ENCODE results near the gene GPR3. TPM values are rescaled to one million over a fixed set of nuclear protein-coding genes. Genes with fewer than 3 reads are reported as not detected.

GPR3 gene
- total RNA-seq, 1 experiment from 2014 or later: 2.6 TPM

DNA sequence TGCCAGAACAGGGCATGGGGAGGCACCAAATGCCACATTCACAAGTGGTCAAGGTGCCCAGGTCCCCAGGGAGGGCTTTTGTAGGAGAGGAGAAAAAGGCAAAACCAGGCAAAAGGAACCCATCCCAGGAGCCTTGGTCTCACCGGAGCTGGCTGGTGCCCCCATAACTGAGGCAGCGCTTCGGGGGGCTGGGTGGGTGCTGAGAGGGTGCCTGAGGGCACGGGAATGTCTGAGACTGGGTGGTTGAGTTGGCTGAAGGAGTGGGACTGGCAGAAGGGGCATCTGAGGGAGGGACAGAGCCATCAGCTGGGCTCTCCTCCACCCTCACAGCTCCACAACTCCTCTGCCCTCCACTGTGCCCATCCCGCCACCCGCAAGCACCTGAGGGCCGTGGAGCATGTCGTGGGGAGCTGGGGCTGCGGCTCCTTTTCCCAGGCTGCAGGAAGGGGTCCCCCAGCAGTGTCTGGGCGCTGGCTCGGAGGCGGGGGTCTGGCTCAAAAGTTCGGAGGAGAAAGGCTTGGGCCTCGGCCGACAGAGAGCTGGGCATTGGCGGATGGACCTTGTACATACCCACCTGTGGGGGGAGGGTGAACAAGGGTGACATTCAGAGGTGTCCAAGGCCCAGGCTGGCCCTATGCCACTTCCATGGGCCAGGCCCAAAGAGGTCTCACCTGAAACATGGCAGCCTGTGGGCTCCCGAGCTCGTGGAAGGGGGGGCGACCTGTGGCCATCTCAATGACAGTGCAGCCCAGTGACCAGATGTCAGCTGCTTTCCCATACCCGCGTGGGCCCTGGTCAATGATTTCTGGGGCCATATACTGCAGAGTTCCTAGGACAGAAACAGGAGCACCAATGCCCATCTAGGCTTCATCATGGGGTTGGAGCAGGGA is 34.1 kb upstream of the GPR3 start:
- DNase-seq (ENCODE audit: low read depth): no peak

DNA sequence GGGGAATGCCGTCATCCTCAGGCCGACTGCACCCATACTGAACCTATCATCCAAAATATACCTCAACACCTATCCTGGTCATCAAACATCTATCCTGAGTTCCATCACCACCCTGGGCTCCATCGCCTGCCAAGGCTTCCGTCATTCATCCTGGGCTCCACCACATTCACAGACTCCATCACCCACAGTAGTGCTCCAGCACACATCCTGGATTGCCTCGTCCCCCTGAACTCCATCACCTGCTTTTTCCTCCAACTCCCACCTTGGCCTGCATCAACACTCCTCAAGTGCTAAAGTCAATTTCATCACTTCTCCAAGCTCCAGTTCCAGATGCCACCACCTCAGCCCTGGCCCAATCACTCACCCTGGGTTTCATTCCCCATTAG is 33.5 kb upstream of the GPR3 start:
- no peak for DNase-seq (ENCODE audit: low read depth)

DNA sequence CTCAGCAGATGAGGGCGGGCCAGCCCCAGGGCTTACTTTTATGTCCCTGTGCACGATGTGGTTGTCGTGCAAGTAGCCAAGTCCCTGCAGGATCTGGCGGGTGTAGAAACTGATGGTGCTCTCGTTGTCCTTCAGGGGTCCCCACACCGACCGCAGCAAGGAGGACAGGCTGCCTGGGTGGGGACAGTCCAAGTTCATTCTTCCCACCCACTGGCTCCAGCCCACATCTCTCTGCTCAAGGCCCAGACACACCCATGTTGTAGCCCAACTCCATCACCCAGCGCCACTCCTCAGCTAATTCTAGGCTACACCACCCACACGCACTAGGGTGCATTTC is 32.6 kb upstream of the GPR3 start:
- DNase-seq (ENCODE audit: low read depth): no peak

DNA sequence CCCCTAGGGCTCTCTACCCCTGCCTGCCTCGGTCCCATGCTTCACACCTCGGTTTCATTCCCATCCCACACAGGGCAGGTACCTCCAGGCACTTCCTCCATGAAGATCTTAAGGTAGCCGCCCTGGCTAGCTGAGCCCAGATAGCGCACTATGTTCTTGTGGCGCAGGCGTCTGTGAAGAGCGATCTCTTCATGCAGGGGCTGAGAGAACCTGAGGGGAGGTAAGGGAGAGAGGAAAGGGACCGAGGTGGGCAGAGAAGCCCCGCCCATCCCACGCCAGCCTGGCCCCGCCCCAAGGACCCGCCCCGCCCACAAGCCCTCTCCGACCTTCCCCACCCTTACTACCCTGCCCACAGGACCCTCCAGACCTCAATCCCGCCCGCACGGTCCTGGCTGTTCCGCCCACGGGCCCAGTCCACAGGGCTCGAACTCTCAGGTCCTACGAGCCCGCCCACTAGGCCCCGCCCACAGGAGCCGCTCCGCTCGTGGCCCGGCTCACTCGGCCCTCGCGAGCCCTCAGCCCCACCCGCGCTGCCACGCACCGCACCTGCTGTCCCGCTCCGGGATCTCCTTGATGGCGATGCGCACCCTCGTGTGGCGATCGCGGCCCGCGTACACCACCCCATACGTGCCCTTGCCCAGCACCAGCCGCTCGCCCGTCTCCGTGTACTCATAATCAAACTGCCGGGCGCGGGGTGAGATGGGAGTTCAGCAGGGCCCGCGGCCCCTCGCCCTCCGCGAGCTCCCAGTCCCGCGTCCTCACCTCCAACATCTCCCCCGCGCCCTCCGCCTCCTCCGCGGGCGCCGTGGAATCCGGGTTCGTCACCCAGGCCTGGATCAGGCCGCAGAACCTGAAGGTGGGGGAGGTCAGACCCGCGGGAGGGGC is 32.0 kb upstream of the GPR3 start:
- DNase-seq (ENCODE audit: low read depth): no peak

DNA sequence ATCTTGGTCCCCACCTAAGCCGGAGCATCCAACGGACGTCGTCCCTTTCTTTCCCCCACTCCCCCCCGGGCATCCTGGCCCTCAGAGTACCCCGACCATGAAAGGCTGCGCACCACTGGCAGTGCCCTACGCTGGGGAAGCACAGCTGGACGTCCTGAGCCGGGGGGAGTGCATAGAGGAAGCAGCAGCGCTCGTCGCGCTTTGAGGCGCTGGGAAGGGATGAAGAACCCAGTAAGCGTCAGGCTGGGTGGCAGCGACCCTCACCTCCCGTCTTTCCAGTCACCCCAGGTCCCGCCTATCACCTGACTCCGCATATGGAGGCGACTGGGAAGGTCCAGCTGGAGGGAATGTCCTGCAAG is 31.4 kb upstream of the GPR3 start:
- no peak for DNase-seq (ENCODE audit: low read depth)

DNA sequence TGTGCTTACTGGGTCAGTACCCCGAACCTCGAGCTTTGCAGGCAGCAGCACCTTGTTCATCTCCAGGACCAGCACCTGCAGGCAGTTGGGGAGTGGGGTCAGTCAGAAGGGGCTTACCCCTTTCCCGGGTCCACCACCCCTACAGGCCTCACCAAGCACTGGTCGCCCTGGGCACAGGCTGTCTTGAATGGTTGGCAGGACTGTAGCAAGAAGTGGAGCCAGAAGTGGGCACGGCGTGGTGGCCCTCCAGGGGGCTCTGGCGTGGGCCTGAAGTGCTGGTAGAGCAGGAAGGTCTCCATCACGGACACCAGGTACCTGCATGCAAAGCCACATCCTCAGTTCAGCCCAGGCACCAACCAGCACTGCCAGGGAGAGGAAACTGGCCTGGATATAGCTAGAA is 30.9 kb upstream of the GPR3 start:
- DNase-seq (ENCODE audit: low read depth): no peak

DNA sequence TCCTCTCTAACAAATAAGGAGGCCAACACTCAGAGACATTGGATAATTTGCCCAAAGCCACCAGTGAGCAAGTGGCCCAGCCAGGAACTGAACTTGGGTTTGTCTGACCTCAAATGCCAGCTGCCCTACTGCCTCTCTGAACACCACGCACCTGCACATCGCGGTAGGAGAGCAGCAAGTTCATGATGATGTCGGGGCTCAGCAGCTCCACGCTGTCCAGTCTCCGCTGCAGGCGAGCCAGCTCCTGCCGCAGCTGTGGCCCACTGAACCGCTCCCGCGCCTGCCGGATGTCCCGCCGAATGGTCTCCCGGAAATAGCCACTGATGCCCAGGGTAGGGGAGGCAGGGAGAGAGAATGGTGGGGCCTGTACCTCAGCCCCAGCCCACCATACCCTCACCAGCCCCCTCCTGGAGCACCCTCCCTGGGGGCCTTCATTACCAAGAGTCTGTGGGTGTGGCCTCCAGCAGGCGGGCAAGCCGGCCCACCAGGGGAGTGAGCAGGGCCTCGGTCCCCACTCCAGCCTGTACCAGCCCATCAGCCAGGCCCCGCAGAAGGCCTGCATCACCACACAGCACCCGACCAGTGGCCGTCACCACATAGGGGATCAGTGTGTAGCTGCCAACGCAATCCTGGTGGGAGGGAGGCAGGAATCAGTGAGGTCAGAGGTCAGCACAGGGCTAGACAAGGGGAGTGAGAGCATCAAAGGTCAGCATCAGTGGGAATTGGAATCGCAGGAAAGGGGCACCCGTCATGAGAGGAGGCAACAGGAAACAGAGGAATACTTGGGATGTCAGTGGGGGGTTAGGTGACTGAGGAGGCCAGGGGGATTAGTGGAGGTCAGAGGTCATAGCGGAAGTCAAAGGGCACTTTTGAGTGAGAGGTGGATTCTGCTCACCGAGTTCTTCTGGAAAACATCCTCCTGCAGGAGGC is 28.4 kb upstream of the GPR3 start:
- DNase-seq (ENCODE audit: low read depth): no peak

DNA sequence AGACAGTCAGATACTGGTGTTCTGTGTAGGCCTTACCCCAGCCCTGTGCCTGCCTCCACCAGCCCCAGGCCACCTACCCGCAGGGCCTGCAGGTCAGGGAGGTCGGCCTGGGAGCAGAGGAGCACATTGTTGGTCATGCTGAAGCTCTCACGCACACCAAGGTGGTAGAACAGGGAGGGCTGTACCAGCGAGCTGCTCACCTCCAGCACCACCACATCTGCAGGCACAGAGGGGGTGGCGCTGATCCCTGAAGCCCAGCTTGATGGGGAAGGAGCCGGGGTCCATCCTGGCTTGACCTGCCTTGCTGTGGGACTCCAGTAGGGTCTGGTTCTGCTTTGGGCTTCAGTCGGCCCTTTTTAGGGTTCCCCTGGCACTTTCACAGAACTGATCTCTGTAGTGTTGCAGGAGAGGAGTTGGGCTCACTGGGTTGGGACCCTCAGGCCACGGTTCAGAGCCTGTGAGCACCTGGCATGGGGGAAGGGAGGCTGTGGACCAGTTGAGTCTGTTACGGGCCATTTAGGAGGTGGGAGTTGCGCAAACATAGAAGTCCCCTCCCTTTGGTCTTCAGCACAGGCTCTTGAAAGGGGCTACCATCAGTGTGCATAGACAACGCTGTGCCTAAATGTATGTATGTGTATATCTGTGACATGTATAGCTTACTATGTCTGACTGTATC is 27.6 kb upstream of the GPR3 start:
- no peak for DNase-seq (ENCODE audit: low read depth)

DNA sequence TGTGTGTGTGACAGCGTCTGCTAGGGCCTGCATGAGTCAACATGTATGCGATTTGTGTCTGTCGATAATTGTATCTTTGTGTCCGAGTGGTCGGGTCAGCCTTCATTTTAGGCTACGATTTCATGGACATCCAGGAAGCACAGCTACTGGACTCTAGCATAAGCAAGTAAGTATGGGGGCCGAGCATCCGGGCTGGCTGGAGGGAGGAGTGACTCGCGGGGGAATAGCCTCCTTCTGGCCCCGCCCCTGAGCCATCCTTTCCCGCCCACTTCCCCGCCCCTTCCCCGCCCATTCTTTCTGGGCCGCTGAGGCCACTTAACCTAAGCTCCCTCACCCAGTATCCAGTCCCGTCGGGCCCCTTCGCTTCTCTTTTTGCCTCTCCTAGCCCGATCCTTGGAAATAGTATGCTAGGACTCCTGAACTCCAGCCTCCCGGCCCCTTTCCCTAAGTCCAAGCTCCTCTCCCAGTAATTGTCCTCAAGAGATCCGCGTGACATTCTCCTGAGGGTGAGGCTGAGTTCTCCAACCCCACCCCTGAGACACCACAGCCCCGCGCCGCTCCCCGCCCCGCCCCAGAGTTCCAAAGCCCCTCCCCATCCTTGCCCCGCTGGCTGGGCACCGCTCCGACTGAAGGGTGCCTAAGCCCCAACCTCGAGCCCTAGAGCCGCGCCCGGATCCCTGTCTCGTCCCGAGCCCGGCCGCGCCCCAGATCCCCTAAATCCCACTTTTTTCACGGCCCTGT is 26.9 kb upstream of the GPR3 start:
- peak; percentile 88 for DNase-seq (ENCODE audit: low read depth)

DNA sequence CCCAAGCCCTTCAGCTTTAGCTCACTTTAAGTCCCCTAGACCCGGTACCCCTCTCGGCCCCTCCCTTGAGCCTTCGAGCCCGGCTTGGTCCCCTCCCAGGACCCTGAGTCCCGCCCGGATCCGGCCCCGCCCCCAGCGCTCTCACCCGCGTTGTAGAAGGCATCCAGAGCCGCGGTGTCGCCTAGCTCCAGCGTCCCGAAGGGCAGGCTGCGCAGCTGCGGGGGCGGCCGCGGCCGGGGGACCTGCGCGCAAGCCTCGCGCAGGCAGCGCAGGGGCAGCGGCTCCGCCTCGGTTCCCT is 26.4 kb upstream of the GPR3 start:
- DNase-seq (ENCODE audit: low read depth): peak; percentile 83

DNA sequence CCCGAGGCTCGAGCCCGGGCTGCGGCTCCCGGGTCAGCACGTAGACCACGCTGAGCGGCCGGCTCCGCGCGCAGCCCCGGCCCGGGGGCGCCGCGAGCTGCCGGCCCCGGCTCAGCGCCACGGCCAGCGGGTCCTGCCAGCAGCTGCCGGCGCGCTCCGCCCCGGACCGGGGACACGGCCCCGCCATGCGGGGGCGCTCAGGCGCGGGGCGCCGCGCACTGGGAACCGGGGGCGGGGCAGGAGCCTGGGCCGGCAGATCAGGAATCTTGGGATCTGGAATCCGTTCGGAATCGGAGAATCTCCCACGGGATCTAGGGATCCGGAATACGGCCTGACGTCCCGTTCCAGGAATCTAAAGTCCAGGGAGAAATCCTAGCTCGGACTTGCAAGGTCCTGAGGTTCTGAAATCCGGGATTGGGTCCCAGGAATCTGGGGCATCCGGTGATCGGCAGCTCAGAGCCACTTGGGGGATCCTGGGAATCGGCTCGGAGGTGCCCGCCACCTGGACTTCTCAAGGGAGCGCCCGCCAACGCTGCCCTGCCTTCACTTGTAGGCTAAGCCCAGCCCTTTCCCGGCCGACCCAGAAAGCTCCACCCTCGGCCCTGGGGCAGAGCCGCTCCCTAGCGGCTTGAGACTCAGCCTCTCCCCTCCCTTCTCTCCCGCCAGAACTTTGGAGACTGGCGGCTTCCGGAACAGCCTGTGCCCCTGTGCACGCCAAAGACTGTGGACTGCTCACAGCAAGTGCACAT is 25.8 kb upstream of the GPR3 start, which contains the start of gene MAP3K6:
MAP3K6 (minus strand) TSS at position 551 of the 749 bp plus-strand sequence; CDS start at position 187, 364 bp downstream.
- peak; percentile 90 for DNase-seq (ENCODE audit: low read depth)

DNA sequence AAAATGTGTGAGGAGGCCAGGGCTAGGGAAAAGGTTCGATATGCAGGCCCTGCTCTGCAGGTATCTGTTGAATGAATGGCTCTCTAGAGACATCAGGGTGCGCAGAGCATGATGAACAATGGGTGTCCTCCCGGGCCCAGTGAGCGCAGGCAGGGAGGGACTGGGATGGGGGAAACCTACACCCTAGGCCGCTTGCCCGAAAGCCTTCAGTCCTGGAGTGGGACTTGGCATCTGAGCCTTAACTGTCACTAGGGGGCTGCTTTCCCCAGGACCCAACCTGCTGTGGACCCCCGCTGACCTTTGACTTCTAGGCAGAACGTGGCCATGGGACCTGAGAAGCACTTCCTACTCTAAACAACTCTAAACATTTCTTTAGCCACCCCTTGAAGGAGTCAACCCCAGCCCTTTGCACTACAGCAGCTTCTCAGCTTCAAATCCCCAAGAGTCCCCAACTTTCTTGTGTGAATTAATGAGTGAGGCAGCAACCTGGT is 25.2 kb upstream of the GPR3 start:
- DNase-seq (ENCODE audit: low read depth): no peak

DNA sequence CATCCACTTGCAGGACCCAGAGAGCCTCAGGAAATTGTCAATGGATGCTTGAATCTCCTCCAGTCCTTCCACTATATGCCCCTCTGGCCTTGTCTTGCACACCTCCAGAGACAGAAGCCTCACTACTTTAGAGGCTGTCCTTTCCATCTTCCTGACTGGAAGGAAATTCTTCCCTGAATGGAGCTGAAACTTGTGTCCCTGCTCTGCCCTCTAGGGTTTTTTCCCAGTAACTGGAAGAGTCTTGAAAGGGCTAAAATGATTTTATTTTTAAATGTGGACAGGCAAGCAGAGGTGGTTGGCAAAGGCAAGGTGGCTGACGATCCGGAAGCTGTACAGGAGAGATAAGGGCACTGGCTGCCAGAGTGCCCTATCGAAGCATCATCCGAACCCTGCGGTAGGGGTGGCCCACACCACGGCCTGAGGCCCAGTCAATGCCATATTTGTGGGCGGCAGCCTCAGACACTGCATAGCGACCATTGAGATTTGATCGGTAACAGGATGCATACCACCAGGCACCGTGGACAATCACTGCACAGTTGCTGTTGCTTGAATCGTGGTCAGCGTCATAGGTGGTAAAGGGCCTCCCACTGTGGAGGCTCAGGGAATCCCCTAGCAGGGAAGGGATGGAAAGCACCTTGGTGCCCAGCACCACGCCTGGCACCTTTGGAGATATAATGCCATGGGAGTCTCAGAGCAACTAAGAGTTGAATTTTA is 23.4 kb upstream of the GPR3 start:
- peak; percentile 44 for DNase-seq (ENCODE audit: low read depth)

DNA sequence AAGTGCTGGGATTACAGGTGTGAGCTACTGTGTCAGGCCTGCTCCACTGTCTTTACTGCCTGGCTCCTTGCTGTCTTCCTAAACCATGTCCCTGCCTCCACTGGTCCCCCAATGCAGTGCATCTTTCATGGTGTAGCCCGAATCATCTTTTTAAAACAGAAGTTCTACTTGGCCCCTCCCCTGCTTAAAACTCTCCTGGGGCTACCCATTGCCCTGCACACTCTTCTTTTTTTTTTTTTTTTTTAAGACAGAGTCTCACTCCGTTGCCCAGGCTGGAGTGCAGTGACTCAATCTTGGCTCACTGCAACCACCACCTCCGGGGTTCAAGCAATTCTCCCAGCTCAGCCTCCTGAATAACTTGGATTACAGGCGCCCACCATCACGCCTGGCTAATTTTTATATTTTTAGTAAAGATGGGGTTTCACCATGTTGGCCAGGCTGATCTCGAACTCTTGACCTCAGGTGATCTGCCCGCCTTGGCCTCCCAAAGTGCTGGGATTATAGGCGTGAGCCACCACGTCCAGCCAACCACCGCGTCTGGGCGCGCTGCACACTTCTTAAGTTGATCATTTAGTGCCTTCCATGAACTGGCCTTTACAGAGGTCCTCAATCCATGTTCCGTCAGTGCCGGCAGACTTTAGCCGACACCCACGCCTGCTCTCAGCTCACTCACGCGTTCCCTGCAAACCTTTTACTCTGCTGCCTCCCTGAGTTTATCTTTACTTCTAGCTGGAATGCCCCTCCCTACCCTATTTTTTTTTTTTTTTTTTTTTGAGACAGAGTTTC is 20.2 kb upstream of the GPR3 start:
- DNase-seq (ENCODE audit: low read depth): no peak

DNA sequence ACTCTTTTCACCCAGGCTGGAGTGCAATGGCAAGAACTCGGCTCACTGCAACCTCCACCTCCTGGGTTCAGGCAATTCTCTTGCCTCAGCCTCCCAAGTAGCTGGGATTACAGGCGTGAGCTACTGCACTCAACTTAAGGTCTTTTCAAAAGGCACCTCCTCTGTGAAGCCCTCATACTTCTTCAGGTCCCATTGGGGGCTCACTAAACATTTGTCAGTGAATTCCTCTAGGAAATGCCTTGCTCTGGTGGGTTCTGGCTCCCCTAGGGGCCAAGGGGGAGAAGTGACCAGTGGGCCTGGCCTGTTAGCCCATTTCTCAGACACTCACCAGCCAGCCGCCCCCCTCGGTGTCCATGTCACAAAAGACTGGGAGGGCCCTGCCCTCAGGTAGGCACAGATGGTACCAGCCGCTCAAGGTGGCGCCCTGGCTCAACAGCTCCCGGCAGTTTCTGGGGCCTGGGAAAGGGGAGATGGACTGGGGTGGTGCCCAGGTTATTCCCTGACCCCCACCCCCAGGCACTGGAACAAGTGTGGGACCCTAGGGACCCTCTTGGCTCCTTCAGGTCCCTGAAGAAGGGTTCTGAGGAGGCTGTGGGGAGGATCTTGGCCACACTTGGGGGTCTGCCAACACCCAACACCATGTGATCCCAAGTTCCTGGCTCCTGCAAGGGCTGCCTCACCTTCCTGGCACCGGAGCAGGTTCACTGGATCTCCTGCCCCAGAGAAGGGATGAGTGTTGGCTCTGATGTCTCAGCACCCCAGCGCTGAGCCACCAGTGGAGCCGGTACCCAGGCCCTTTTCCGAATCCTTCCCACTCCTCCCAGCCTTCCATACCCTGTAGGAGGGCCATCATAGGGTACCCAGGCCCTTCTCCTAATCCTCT is 19.4 kb upstream of the GPR3 start:
- no peak for DNase-seq (ENCODE audit: low read depth)

DNA sequence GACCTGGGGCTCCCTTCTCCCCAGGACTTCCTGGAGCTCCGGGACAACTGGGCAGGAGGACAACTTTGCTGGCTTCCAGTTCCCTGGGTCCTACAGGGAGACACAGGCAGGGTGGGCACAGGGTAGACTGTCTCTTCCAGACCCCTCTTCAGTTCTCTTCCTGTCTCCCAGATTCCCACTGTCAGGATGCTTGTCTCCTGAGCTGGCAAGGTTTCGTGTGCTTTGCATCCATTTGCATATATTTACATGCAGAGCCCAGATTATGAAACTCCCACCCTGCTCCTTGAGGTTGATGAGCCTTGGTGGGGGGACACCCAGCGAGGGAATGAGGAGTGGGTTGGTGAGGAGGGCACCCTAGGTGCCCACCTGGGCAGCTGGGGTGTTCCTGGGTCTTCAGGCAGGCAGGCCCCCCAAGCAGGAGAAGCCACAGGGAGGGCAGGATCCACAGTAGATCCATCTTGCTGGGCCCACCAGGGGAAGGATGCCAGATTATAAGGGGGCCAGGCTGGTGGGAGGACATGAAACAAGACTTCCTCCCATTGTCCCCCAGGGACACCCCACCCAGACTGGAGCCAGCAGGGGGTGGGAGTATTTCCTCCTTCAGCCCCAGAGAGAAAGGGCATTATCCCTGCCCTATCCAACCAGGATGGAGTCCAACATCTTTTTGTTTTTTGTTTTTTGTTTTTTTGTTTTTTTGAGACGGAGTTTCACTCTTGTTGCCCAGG is 17.9 kb upstream of the GPR3 start, which contains the start of gene FCN3:
FCN3 (minus strand) TSS at position 463 of the 725 bp plus-strand sequence; CDS start at position 457, 6 bp downstream.
- no peak for DNase-seq (ENCODE audit: low read depth)

All from M059J (cell line).